ENCODE data around the gene CREB3L2. TPM values are rescaled to one million over a fixed set of nuclear protein-coding genes. Genes with fewer than 3 reads are reported as not detected.
"Not testable (repeated sequence)": the region's sequence is repeated elsewhere in the genome, so short reads cannot be mapped to it uniquely, and the experiment has no call there.

Gene CREB3L2
- total and polyA plus RNA-seq, 2 donors, result 3.4 to 6.6 TPM

DNA sequence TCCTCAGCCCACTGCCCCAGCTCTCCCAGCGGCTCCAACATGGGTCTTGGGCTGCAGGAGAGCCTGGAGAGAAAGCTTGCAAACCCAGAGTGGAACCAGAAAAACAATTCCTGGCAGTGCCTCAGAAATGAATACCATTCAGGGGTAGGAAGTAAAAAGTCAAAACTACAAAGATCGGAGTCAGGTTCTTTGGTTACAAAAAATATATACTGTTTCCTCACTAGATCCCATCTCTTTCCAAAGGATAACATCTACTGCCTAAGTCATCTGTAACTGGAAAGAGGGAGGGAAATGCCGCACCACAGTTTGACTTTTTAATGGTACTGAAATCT is 14.9 kb downstream of the CREB3L2 start:
- Histone ChIP-seq H3K4me3 (ENCODE audit: low read length in 2 of 2) (no peak overlapping the region), H3K27me3 (ENCODE audit: control insufficient read depth in 2 of 2, insufficient read depth in 1 of 2, low read length in 1 of 2) (no peaks in the 10 kb centered on the region), H3K9me3 (ENCODE audit: control insufficient read depth in 2 of 2, insufficient read depth in 1 of 2, low read length in 1 of 2) (peaks cover 0 to 9% of the 10 kb centered on the region in 2 donors), H3K4me1 (ENCODE audit: control insufficient read depth in 2 of 2, insufficient read depth in 2 of 2, low read length in 2 of 2) (peaks cover 3 to 17% of the 10 kb centered on the region in 2 donors), H3K27ac (ENCODE audit: low read depth in 1 of 2, low read length in 1 of 2) (peak overlapping the region in 1 of 2 donors; percentile 12), H3K36me3 (ENCODE audit: control insufficient read depth in 2 of 2, insufficient read depth in 2 of 2, low read length in 1 of 2) (no peaks in the 10 kb centered on the region)
- no peak for DNase-seq (ENCODE audit: low read depth in 6 of 9, low spot score in 9 of 9)
- 97% methylated on average over 3 of the region's 3 CpGs for WGBS

DNA sequence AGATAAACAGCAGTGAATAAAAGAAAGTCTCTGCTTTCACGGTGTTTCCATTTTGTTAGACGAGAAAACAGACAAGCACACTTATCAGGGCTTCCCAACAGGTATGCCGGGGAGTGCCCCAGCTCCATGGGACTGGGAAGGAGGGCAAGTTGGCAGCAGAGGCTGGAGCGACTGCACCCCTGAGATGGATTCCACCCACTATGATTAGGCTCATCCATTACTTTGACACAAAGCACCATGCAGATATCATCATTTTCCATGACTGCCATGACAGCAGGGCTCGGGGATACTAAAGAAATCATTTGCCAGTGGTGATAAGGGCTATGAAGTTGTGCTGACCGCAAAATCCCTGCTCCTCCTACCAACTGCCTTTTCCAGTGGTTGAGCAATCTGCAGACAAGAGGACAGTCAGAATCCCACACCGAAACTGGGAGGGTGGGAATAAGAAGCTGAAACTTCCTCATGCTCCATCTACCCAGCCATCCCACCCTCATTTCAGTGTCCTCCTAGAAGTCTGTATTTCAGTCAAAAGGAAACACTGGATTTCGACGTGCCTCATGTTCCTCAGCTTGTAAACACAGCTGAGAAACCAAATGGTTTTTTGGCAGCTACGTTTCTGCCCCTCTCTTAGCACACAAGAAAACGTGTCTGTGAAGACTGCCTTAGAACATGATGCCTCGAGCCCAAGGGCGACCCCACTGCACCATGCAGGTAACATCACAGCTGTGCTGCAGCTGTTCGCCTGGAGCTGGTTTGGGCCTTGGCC is 15.5 kb downstream of the CREB3L2 start:
- peak overlapping the region; percentile 10 to 12 for H3K27ac ChIP-seq (ENCODE audit: low read depth in 1 of 2, low read length in 1 of 2)
- DNase-seq (ENCODE audit: low read depth in 6 of 9, low spot score in 9 of 9), result peak in 1 of 9 donors; percentile 46
- whole genome bisulfite sequencing, result 89% methylated on average over 14 of the region's 14 CpGs
- H3K9me3 ChIP-seq (ENCODE audit: control insufficient read depth in 2 of 2, insufficient read depth in 1 of 2, low read length in 1 of 2), result peaks cover 0 to 9% of the 10 kb centered on the region in 2 donors
- no peak overlapping the region for H3K4me3 ChIP-seq (ENCODE audit: low read length in 2 of 2)
- no peaks in the 10 kb centered on the region for H3K36me3 ChIP-seq (ENCODE audit: control insufficient read depth in 2 of 2, insufficient read depth in 2 of 2, low read length in 1 of 2)
- H3K27me3 ChIP-seq (ENCODE audit: control insufficient read depth in 2 of 2, insufficient read depth in 1 of 2, low read length in 1 of 2), result no peaks in the 10 kb centered on the region
- peaks cover 3 to 17% of the 10 kb centered on the region in 2 donors for H3K4me1 ChIP-seq (ENCODE audit: control insufficient read depth in 2 of 2, insufficient read depth in 2 of 2, low read length in 2 of 2)

DNA sequence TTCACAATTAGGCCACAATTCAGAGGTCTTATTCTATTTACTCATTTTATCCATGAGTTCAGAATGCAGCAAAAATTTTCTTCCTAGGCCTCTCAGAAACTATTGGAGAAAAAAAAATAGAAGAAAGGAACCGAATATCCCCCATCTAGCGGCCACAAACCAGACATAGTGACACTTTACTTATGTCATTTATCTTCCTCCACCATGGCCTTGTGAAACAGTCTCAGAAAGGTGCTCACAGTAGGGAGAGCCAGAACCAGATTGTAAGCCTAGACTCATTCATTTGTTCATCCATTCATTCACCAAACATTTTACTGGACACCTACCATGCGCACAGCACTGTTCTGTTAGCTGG is 16.0 kb downstream of the CREB3L2 start:
- H3K4me1 ChIP-seq (ENCODE audit: control insufficient read depth in 2 of 2, insufficient read depth in 2 of 2, low read length in 2 of 2), result peaks cover 3 to 17% of the 10 kb centered on the region in 2 donors
- no peak for DNase-seq (ENCODE audit: low read depth in 6 of 9, low spot score in 9 of 9)
- H3K9me3 ChIP-seq (ENCODE audit: control insufficient read depth in 2 of 2, insufficient read depth in 1 of 2, low read length in 1 of 2), result peaks cover 0 to 9% of the 10 kb centered on the region in 2 donors
- H3K4me3 ChIP-seq (ENCODE audit: low read length in 2 of 2), result no peak overlapping the region
- no peaks in the 10 kb centered on the region for H3K27me3 ChIP-seq (ENCODE audit: control insufficient read depth in 2 of 2, insufficient read depth in 1 of 2, low read length in 1 of 2)
- H3K36me3 ChIP-seq (ENCODE audit: control insufficient read depth in 2 of 2, insufficient read depth in 2 of 2, low read length in 1 of 2), result no peaks in the 10 kb centered on the region
- 95% methylated on average over 3 of the region's 3 CpGs for WGBS
- H3K27ac ChIP-seq (ENCODE audit: low read depth in 1 of 2, low read length in 1 of 2), result peak overlapping the region in 1 of 2 donors; percentile 10

DNA sequence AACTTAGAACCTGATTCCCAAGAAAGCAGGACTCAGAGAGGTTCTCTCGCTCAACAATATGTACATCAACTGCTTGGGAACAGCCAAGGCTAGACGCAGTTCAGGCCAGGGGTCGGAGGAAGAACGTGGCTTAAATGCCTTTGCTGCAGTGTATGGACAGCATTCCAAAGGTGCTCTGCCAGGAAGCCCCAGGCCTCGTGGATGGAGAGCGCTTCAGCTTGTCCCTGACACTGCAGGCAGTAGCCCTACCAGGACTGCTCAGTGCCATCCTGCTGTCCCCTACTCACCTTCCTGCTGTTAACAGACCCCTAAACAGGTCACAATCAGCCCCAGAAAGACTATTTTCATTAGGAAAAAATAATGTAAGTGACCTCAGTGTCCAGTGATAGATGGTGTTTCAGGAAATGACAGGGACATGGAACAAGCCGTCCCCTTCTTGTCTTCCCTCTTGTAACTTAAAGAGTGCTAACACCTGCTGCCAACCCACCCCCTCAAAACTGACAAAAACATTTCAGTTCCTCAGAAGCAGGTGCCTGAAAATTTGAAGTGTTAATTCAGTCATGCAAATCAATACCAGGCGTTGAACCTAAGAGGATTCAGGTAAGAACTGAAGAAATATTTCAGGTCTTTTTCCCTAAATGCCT is 16.5 kb downstream of the CREB3L2 start:
- Histone ChIP-seq H3K4me1 (ENCODE audit: control insufficient read depth in 2 of 2, insufficient read depth in 2 of 2, low read length in 2 of 2) (peaks cover 3 to 17% of the 10 kb centered on the region in 2 donors), H3K36me3 (ENCODE audit: control insufficient read depth in 2 of 2, insufficient read depth in 2 of 2, low read length in 1 of 2) (no peaks in the 10 kb centered on the region), H3K27ac (ENCODE audit: low read depth in 1 of 2, low read length in 1 of 2) (no peak overlapping the region), H3K9me3 (ENCODE audit: control insufficient read depth in 2 of 2, insufficient read depth in 1 of 2, low read length in 1 of 2) (peaks cover 0 to 9% of the 10 kb centered on the region in 2 donors), H3K4me3 (ENCODE audit: low read length in 2 of 2) (no peak overlapping the region), H3K27me3 (ENCODE audit: control insufficient read depth in 2 of 2, insufficient read depth in 1 of 2, low read length in 1 of 2) (no peaks in the 10 kb centered on the region)
- WGBS, result 95% methylated on average over 8 of the region's 8 CpGs
- peak in 1 of 9 donors; percentile 23 for DNase-seq (ENCODE audit: low read depth in 6 of 9, low spot score in 9 of 9)

DNA sequence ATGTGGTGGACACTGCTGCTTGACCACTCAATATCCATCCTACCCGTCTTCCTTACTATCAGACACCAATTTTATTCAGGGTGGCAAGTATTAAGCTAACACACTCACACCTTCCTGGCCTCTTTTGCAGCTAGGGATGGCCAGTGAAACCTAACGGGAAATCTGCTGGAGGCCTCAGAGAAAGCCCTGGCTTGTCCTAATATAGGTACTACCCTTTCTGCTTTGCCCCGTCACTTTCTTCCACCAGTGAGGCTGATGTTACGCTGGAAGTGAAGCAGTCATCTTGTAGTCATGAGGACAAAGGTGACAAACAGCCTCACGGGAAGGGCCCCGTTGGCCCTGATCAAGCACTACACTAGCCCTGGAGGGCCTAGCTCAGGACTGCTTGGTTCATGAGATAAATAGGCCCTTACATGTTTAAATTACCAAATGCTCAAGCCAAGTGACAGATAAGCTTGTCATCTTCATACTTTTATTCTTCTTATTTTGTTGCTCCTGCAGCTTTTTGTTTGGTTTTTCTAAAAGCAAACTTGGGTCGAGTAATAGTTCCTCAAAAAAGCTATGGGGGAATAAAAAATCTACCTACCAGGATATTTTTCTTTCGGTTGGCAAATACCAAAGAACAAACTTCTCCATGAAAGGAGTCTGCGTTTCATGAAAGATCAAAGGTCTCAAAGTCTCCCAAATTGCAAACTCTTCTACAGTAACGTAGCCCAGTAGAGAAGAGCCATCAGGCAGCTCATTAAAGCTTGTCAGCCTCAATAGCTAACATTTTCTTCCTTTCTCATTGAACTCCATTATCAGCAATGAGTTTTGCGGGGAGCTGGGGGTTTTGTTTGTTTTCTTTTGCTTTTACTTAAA is 17.5 kb downstream of the CREB3L2 start:
- Histone ChIP-seq H3K4me3 (ENCODE audit: low read length in 2 of 2) (no peak overlapping the region), H3K4me1 (ENCODE audit: control insufficient read depth in 2 of 2, insufficient read depth in 2 of 2, low read length in 2 of 2) (peaks cover 3 to 17% of the 10 kb centered on the region in 2 donors), H3K27ac (ENCODE audit: low read depth in 1 of 2, low read length in 1 of 2) (no peak overlapping the region), H3K27me3 (ENCODE audit: control insufficient read depth in 2 of 2, insufficient read depth in 1 of 2, low read length in 1 of 2) (no peaks in the 10 kb centered on the region), H3K9me3 (ENCODE audit: control insufficient read depth in 2 of 2, insufficient read depth in 1 of 2, low read length in 1 of 2) (peaks cover 0 to 9% of the 10 kb centered on the region in 2 donors), H3K36me3 (ENCODE audit: control insufficient read depth in 2 of 2, insufficient read depth in 2 of 2, low read length in 1 of 2) (no peaks in the 10 kb centered on the region)
- WGBS, result 97% methylated on average over 11 of the region's 11 CpGs
- DNase-seq (ENCODE audit: low read depth in 6 of 9, low spot score in 9 of 9), result no peak

DNA sequence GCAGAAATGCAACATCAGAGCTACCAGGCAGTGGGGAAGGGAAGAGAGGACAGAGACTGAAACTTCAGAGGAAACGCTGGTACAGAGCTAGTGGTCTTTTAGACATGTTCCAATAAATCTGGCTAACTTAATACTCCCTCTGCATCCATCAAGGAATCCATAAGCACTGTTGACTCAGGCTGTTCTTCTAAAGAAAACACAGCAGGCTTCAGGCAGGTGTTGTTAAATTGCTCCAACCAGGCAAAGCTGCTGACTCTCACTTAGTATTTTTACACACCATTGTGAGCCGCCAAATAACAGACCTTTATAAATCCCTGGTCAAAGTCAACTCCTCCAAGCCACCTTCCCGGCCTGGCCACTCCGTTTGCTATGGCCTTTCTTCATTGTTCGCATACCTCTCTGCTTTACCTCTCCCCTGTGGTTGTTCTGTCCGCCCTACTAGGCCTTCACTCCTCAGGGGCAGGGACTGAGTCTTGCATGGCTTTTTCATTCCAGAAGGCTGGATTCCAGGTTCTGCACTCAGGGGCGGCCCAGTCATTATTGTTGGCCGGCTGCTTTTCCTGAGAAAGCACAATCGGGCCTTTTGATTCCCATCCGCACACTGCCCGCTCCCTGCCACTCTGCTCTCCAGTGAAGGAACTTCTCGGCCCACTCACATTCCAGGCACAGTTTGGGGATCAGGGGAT is 18.4 kb downstream of the CREB3L2 start:
- WGBS, result 97% methylated on average over 12 of the region's 12 CpGs
- Histone ChIP-seq H3K27me3 (ENCODE audit: control insufficient read depth in 2 of 2, insufficient read depth in 1 of 2, low read length in 1 of 2) (no peaks in the 10 kb centered on the region), H3K36me3 (ENCODE audit: control insufficient read depth in 2 of 2, insufficient read depth in 2 of 2, low read length in 1 of 2) (no peaks in the 10 kb centered on the region), H3K4me3 (ENCODE audit: low read length in 2 of 2) (no peak overlapping the region), H3K9me3 (ENCODE audit: control insufficient read depth in 2 of 2, insufficient read depth in 1 of 2, low read length in 1 of 2) (peaks cover 0 to 9% of the 10 kb centered on the region in 2 donors), H3K4me1 (ENCODE audit: control insufficient read depth in 2 of 2, insufficient read depth in 2 of 2, low read length in 2 of 2) (peaks cover 3 to 17% of the 10 kb centered on the region in 2 donors), H3K27ac (ENCODE audit: low read depth in 1 of 2, low read length in 1 of 2) (no peak overlapping the region)
- DNase-seq (ENCODE audit: low read depth in 6 of 9, low spot score in 9 of 9), result no peak

DNA sequence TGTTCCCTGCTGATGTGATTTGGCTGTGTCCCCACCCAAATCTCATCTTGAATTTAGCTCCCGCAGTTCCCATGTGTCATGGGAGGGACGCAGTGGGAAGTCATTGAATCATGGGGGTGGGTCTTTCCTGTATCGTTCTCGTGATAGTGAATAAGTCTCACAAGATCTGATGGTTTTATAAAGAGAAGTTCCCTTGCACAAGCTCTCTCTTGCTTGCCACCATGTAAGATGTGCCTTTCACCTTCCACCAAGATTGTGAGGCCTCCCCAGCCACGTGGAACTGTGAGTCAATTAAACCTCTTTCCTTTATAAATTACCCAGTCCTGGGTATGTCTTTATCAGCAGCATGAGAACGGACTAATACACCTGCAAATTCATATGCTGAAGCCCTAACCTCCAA is 19.5 kb downstream of the CREB3L2 start:
- not testable (repeated sequence) for H3K36me3 ChIP-seq (ENCODE audit: control insufficient read depth in 2 of 2, insufficient read depth in 2 of 2, low read length in 1 of 2); H3K4me1 ChIP-seq (ENCODE audit: control insufficient read depth in 2 of 2, insufficient read depth in 2 of 2, low read length in 2 of 2); H3K4me3 ChIP-seq (ENCODE audit: low read length in 2 of 2); H3K27ac ChIP-seq (ENCODE audit: low read depth in 1 of 2, low read length in 1 of 2); H3K9me3 ChIP-seq (ENCODE audit: control insufficient read depth in 2 of 2, insufficient read depth in 1 of 2, low read length in 1 of 2); DNase-seq (ENCODE audit: low read depth in 6 of 9, low spot score in 9 of 9); H3K27me3 ChIP-seq (ENCODE audit: control insufficient read depth in 2 of 2, insufficient read depth in 1 of 2, low read length in 1 of 2)
- 97% methylated on average over 6 of the region's 6 CpGs for WGBS

DNA sequence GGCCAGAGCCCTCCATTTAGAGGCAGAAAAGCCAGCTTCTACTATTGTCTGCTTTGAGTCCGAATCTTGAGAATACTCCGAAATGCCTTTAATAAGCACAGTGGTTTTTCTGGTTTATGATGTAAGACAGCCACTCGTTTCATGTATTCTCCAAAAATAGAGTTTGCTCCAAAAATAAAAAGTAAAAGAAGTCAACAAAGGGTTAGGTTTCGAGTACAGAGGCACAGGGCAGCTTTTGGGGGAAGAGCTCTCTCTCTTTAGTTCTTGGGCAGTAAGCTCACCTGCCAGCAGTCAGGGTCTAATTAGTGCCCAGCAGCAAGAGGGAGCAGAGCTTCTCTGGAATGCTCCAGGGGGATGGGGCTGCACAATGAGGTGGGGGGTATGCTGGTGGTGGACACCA is 20.2 kb downstream of the CREB3L2 start:
- H3K4me1 ChIP-seq (ENCODE audit: control insufficient read depth in 2 of 2, insufficient read depth in 2 of 2, low read length in 2 of 2), result peaks cover 0 to 6% of the 10 kb centered on the region in 2 donors

More for the DNA sequence above, 20.2 kb downstream of the CREB3L2 start:
- Histone ChIP-seq H3K27me3 (ENCODE audit: control insufficient read depth in 2 of 2, insufficient read depth in 1 of 2, low read length in 1 of 2) (no peaks in the 10 kb centered on the region), H3K36me3 (ENCODE audit: control insufficient read depth in 2 of 2, insufficient read depth in 2 of 2, low read length in 1 of 2) (no peaks in the 10 kb centered on the region), H3K4me3 (ENCODE audit: low read length in 2 of 2) (no peak overlapping the region), H3K27ac (ENCODE audit: low read depth in 1 of 2, low read length in 1 of 2) (peak overlapping the region in 1 of 2 donors; percentile 12), H3K9me3 (ENCODE audit: control insufficient read depth in 2 of 2, insufficient read depth in 1 of 2, low read length in 1 of 2) (peaks cover 0 to 9% of the 10 kb centered on the region in 2 donors)
- no peak for DNase-seq (ENCODE audit: low read depth in 6 of 9, low spot score in 9 of 9)
- 81% methylated on average over 4 of the region's 4 CpGs for WGBS

Data from thymus (tissue), 11 donors.